Stimulated activated CD8-positive, alpha-beta memory T cell treated with anti-CD3 and anti-CD28 coated beads, Interleukin-12 subunit alpha, Interleukin-12 subunit beta, amount 100 ng/mL, for 4 hours (primary cell): ENCODE data around the gene COA1.
"Not testable (repeated sequence)": the region's sequence is repeated elsewhere in the genome, so short reads cannot be mapped to it uniquely, and the experiment has no call there.

ENCODE experiments used
- DNase-seq: peaks from one replicate; pipeline ENCODE4 v3.0.0-alpha.2; 2020; ENCODE audit warnings: low read depth

Gene COA1

GRCh38 chr7:43650457-43651052 lies 78.8 kb downstream of the COA1 start:
- no peak for DNase-seq

GRCh38 chr7:43649755-43650274 lies 79.5 kb downstream of the COA1 start:
- DNase-seq = peak; percentile 29

GRCh38 chr7:43648473-43649406 lies 80.6 kb downstream of the COA1 start:
- peak; percentile 37 for DNase-seq

- no peak for DNase-seq
Measured at GRCh38 chr7:43647673-43648472, 81.5 kb downstream of the COA1 start.

- no peak for DNase-seq
Measured at GRCh38 chr7:43647339-43647672, 82.0 kb downstream of the COA1 start.

GRCh38 chr7:43646603-43647338 lies 82.6 kb downstream of the COA1 start:
- no peak for DNase-seq

- DNase-seq = no peak
Measured at GRCh38 chr7:43645699-43646226, 83.6 kb downstream of the COA1 start.

GRCh38 chr7:43643846-43644245 lies 85.5 kb downstream of the COA1 start:
- DNase-seq = no peak

GRCh38 chr7:43642897-43643630 lies 86.3 kb downstream of the COA1 start:
- DNase-seq = no peak

GRCh38 chr7:43640679-43641078 lies 88.6 kb downstream of the COA1 start:
- DNase-seq = no peak

- no peak for DNase-seq
Measured at GRCh38 chr7:43639858-43640491, 89.3 kb downstream of the COA1 start.

GRCh38 chr7:43637114-43637806 lies 92.1 kb downstream of the COA1 start:
- no peak for DNase-seq

GRCh38 chr7:43636093-43636492 lies 93.2 kb downstream of the COA1 start:
- DNase-seq = no peak

GRCh38 chr7:43634384-43634783 lies 94.9 kb downstream of the COA1 start:
- DNase-seq = no peak

GRCh38 chr7:43632746-43633145 lies 96.6 kb downstream of the COA1 start:
- no peak for DNase-seq

- DNase-seq = no peak
Measured at GRCh38 chr7:43631559-43631958, 97.8 kb downstream of the COA1 start.

GRCh38 chr7:43630482-43630881 lies 98.8 kb downstream of the COA1 start:
- DNase-seq = no peak

- DNase-seq = no peak
Measured at GRCh38 chr7:43629857-43630256, 99.5 kb downstream of the COA1 start.

- no peak for DNase-seq
Measured at GRCh38 chr7:43628431-43628830, 100.9 kb downstream of the COA1 start.

- DNase-seq = not testable (repeated sequence)
Measured at GRCh38 chr7:43627798-43628197, 101.5 kb downstream of the COA1 start.
